Measurements from ENCODE around the gene ROR1. TPM values are rescaled to one million over a fixed set of nuclear protein-coding genes. Genes with fewer than 3 reads are reported as not detected.

ROR1 gene
- total RNA-seq, 2 donors from 2014 or later: 0.09 TPM; not detected in 1

DNA sequence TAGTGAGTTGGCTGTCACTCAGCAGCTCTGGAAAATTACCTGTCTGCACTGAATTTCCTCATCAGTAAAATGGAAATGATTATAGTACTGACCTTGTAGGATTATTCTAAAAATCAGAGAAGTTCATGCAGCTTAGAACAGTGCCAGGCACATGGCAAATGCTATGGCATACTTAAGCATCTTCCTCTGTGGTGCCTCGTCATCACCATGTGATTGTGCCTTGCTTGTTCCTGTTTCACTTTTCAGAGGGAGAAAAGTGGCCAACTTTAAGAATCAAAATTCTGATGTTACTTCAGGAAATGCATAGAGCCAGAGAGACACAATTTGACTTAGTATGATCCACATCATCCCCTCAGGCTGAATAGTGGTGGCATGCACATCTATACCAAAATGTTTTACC, 203.6 kb downstream of the ROR1 start:
- no peaks in the 10 kb centered on the region for H3K4me1 Mint-ChIP-seq
- no peak overlapping the region for H3K27ac Mint-ChIP-seq
- no peaks in the 10 kb centered on the region for H3K36me3 Mint-ChIP-seq (ENCODE audit: low read depth)
- no peak overlapping the region for H3K4me3 Mint-ChIP-seq
- peaks cover 17% of the 10 kb centered on the region for H3K27me3 Mint-ChIP-seq
- ATAC-seq (replicated peaks): no peak
- no peaks in the 10 kb centered on the region for H3K9me3 Mint-ChIP-seq

DNA sequence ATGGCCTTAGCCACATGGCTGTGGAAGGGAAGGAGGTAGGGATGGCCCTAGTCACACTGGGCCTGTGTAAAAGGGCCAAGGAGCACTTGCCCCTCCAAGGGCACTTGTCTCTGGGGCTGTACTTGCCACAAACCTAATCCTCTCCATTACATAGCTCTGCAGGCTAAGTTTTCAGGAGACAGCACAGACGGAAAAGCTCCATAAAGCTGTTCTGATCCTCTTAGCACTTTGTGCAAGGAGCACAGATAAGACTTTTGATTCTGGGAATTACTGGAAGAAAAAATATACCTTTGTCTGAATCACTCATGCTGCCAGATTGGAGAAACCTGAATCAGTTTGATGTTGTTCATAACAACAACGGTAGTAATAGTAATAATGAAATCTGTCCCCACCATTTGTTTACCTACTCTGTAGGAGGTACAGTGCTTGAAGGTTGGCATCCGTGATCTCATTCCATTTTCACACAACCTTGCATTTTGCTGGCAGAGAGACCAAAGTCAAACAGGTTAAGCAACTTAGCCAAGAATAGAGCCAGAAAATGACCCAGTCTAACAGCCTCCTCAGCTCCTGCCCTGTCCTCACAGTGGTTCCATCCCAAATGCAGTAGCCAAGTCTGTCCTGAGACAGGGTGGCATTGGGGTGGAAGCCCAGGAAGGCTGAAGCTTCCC, 207.1 kb downstream of the ROR1 start:
- no peak for ATAC-seq (replicated peaks)
- Mint-ChIP-seq H3K9me3 (no peaks in the 10 kb centered on the region), H3K36me3 (ENCODE audit: low read depth) (no peaks in the 10 kb centered on the region), H3K4me1 (no peaks in the 10 kb centered on the region), H3K27me3 (peaks cover 11% of the 10 kb centered on the region), H3K4me3 (no peak overlapping the region), H3K27ac (no peak overlapping the region)

DNA sequence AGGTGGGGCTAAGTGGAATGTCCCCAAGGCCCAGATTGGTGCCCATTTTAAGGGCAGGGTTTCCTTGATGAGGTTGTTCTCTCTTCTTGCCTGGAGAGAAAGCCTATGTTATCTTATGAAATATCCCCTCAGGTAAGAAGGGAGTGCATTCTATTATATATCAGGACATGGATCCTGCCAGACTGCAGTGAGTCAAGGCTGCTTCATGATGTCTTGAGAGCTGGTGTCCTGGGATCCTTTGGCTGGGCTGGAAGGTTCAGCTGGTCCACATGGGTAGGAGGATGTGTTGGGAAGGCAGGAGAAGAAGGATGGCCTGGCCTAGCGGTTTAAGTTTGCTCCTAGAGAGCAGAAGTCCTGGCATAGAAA, 207.6 kb downstream of the ROR1 start:
- H3K27ac Mint-ChIP-seq: no peak overlapping the region
- peaks cover 12% of the 10 kb centered on the region for H3K27me3 Mint-ChIP-seq
- H3K36me3 Mint-ChIP-seq (ENCODE audit: low read depth): no peaks in the 10 kb centered on the region
- no peak for ATAC-seq (replicated peaks)
- H3K4me1 Mint-ChIP-seq: no peaks in the 10 kb centered on the region
- H3K4me3 Mint-ChIP-seq: no peak overlapping the region
- H3K9me3 Mint-ChIP-seq: no peaks in the 10 kb centered on the region

DNA sequence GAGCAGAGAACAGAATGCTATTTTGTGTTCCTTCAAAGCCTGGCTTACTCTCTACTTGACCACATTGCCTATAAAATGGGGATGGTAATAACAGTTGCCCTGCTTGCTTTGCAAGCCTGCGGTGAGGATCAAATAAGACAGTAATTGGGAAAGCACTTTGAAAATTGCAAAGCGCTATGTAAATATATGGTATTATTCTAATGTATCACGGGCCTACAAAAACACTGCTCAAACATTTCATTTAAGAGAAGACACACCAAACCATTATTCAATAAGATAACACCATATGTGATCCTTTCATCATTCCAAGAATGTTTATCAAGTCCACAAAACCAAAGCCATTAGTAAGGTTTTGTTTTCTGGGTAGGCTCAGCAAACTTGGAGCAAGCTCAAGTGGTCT, 208.4 kb downstream of the ROR1 start:
- peaks cover 8% of the 10 kb centered on the region for H3K27me3 Mint-ChIP-seq
- no peaks in the 10 kb centered on the region for H3K36me3 Mint-ChIP-seq (ENCODE audit: low read depth)
- no peaks in the 10 kb centered on the region for H3K4me1 Mint-ChIP-seq
- no peaks in the 10 kb centered on the region for H3K9me3 Mint-ChIP-seq
- no peak overlapping the region for H3K27ac Mint-ChIP-seq
- H3K4me3 Mint-ChIP-seq: no peak overlapping the region
- no peak for ATAC-seq (replicated peaks)

DNA sequence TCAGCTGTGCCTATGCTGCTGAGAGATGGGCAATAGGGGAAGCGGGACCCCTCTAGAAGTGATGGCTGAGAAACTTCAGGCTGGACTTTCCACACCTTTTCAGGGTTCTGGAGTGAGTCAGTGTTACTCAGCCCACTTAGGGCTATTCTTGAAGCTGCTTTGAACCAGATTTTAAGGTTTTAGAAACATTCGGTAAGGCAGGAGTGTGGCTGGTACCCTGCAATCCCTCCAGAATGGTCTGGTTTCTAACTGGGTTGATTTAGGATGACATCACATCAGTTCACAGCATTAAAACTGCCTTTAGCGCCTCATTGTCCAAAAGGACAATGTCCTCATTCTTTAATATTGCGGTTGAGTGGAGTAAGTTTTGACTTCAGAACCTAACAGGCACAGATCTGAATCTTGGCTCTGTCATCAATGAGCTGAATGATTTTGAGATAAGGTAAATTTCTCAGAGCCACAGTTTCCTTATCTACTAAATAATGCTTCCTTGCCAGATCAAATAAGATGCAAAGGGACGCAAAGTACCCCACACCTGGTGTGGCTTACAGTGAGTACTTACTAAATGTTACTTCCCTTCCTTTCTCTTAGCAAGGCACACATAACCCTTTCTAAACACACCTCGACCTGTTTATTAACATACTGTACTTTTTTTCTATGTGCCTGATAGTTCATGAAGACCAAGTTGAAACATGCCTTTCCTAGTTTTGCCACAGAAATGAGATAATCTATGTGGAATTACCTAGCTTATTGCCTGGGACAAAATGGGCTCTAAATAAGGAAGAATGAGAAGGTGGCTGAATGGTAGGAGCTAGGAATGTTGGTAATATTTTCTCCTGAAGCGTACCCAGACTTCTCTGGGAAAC, 209.8 kb downstream of the ROR1 start:
- Mint-ChIP-seq H3K4me3 (no peak overlapping the region), H3K27ac (no peak overlapping the region), H3K27me3 (peaks cover 8% of the 10 kb centered on the region), H3K4me1 (no peaks in the 10 kb centered on the region), H3K36me3 (ENCODE audit: low read depth) (no peaks in the 10 kb centered on the region), H3K9me3 (no peaks in the 10 kb centered on the region)
- no peak for ATAC-seq (replicated peaks)

DNA sequence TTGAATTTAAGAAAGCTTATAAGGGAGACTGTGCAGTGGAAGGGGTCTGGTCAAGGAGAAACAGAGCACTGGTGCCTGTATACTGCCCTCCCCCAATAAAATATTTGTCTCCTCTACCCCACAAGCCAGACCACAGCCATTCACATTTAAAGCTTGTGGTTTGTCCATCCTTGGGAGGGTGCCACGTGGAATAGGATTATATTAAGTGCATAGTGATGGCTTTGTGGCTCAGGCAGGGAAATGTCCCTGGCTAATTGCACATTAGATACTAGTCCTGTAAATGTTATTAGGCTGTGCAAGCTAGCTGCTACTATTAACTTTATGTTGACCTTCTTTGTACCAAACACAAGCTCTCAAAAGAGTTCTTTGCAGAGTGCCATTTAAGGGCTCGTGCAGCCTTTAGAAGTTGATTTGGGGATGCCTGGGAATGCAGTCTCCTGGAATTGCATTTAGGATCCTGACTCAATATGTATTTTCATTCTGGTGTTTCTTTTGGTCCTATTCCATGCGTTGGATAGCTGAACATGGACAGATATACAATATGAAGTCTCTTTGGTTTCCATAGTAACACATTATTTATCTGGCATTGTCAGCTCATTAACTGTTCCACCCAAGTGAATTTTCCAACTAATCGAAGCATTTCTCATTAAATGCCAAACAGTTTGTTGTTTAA, 210.6 kb downstream of the ROR1 start:
- H3K36me3 Mint-ChIP-seq (ENCODE audit: low read depth): no peaks in the 10 kb centered on the region

DNA sequence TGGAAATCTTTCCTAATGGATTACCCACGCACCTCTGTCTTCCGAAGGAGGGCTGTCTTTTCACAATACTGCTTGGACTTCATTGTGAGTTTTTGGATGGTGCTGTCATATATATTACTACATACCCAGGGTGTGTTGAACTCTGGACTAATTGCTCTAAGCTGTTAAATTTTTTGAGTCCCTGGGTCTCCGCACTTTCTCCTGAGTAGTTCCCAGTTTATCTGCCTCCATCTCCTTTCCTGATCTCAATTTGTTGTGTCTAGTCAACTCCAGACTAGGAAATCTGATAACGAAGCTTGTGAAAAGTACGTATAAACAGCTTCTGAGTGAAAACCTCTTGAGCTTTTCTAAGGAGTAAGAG, 211.1 kb downstream of the ROR1 start:
- H3K4me1 Mint-ChIP-seq: no peaks in the 10 kb centered on the region
- H3K27me3 Mint-ChIP-seq: peaks cover 14% of the 10 kb centered on the region

More for the DNA sequence above, 210.6 kb downstream of the ROR1 start:
- H3K27me3 Mint-ChIP-seq: peaks cover 9% of the 10 kb centered on the region
- no peaks in the 10 kb centered on the region for H3K9me3 Mint-ChIP-seq
- ATAC-seq (replicated peaks): no peak
- H3K27ac Mint-ChIP-seq: no peak overlapping the region
- H3K4me3 Mint-ChIP-seq: no peak overlapping the region
- H3K4me1 Mint-ChIP-seq: no peaks in the 10 kb centered on the region

DNA sequence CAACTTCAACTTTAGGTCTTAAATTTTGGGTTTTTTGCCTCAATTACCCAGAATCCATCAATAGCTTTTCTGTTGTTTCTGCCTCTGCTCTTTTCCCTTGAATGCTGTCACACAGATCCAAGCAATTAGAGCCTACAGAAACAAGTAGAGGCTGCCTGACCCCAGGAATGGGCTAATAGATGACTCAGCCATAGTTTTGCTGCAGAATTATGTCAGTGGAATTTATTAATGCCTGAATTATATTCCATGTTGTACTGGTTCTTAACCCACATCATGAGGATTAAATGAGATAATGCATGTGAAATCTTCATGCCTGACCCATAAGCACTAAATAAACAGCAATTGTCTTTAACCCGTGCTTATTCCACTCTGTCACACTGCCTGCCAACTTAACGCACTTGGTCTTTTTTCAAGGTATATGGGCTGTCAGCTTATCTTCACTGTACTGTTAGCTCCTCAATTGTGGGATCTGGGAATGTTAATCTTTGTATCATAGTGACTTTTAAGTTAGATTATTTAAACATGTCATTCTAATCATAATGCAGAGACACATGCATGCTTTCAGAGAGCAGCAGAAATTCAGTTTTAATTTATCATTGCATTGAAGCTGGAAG, 213.3 kb downstream of the ROR1 start:
- Mint-ChIP-seq H3K27ac (no peak overlapping the region), H3K27me3 (peaks cover 10% of the 10 kb centered on the region), H3K36me3 (ENCODE audit: low read depth) (no peaks in the 10 kb centered on the region), H3K4me1 (no peaks in the 10 kb centered on the region), H3K9me3 (no peaks in the 10 kb centered on the region), H3K4me3 (no peak overlapping the region)
- ATAC-seq (replicated peaks): no peak

More for the DNA sequence above, 211.1 kb downstream of the ROR1 start:
- Mint-ChIP-seq H3K36me3 (ENCODE audit: low read depth) (no peaks in the 10 kb centered on the region), H3K9me3 (no peaks in the 10 kb centered on the region), H3K4me3 (no peak overlapping the region), H3K27ac (no peak overlapping the region)
- no peak for ATAC-seq (replicated peaks)

DNA sequence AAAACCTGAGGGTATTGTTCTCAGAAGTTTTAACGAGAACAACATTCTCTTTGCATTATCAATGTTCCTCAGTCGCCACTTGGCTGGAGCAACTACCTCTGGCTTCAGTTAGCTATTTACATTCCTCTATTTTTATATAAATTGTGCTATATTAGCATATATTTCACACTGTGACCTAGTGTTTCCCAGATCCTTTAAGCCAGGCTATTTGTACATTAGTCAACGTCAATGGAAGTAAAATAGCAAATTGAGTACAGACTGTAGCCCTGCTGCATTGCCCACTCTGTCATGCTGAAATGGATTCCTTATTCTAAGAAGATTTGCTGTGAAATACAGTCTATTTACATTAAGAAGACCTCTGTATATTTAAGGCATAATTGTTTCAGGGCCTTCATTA, 213.8 kb downstream of the ROR1 start:
- H3K4me1 Mint-ChIP-seq: no peaks in the 10 kb centered on the region
- no peaks in the 10 kb centered on the region for H3K36me3 Mint-ChIP-seq (ENCODE audit: low read depth)
- H3K4me3 Mint-ChIP-seq: no peak overlapping the region
- peaks cover 10% of the 10 kb centered on the region for H3K27me3 Mint-ChIP-seq
- ATAC-seq (replicated peaks): no peak
- H3K9me3 Mint-ChIP-seq: no peaks in the 10 kb centered on the region
- H3K27ac Mint-ChIP-seq: no peak overlapping the region

DNA sequence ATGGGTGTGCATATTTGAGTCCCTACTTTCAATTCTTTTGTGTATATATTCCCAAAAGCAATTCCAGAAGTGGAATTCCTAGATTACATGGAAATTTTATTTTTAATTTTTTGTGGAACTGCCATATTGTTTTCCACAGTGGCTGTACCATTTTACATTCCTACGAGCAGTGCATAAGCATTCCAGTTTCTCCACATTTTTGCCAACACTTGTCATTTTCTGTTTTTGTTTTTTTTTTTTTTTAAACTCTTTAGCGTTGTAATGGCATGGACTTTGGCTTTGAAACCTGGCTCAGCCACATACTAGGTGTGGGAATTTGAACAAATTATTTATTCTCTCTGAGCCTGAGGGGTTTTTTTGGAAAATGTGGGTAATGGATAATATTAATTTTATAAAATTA, 215.1 kb downstream of the ROR1 start:
- no peaks in the 10 kb centered on the region for H3K9me3 Mint-ChIP-seq
- H3K27ac Mint-ChIP-seq: no peak overlapping the region
- H3K4me1 Mint-ChIP-seq: no peaks in the 10 kb centered on the region

DNA sequence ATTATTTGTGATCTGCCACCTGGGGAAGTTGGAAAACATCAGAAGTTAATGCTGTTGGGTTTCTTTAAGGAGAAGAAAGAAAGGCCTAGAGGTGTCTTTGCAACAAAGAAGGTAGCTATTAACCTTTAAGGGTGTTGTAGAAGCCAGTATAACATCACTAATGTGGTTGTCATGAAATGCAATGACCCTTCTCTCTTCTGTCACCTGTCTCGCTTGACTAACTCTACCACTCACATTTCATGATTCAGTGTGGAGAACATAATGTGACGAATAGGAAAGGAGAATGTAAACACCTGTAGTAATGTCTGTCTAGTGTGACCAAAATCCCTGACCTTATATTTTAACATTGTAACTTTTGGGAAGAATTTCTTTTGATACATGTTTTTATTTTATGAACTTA, 217.9 kb downstream of the ROR1 start:
- Mint-ChIP-seq H3K4me3 (no peak overlapping the region), H3K4me1 (no peaks in the 10 kb centered on the region), H3K27ac (no peak overlapping the region), H3K9me3 (no peaks in the 10 kb centered on the region), H3K27me3 (peaks cover 9% of the 10 kb centered on the region), H3K36me3 (ENCODE audit: low read depth) (no peaks in the 10 kb centered on the region)
- ATAC-seq (replicated peaks): no peak

More for the DNA sequence above, 215.1 kb downstream of the ROR1 start:
- ATAC-seq (replicated peaks): no peak
- Mint-ChIP-seq H3K4me3 (no peak overlapping the region), H3K27me3 (peaks cover 10% of the 10 kb centered on the region), H3K36me3 (ENCODE audit: low read depth) (no peaks in the 10 kb centered on the region)

DNA sequence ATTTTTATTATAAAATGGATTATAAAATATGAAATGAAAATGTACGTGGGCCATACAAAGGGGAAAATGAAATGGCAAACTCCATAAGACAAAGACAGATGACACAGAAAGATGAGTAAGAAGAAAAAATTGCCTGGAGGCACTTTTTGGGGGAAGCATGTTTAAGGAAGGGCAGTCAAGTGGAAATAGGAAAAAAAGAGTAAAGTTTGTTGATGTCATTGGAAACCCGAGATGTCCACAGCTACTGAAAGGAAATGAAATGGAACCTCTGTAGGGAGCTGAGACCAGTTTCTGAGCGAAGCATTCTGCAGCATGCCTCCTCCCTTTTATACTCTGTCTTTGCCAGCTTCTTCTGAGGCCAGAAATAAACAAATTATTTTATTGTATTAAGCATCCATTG, 226.2 kb downstream of the ROR1 start:
- ATAC-seq (replicated peaks): no peak
- Mint-ChIP-seq H3K4me3 (no peak overlapping the region), H3K27ac (no peak overlapping the region), H3K4me1 (no peaks in the 10 kb centered on the region), H3K27me3 (peaks cover 14% of the 10 kb centered on the region), H3K9me3 (no peaks in the 10 kb centered on the region), H3K36me3 (ENCODE audit: low read depth) (no peaks in the 10 kb centered on the region)

DNA sequence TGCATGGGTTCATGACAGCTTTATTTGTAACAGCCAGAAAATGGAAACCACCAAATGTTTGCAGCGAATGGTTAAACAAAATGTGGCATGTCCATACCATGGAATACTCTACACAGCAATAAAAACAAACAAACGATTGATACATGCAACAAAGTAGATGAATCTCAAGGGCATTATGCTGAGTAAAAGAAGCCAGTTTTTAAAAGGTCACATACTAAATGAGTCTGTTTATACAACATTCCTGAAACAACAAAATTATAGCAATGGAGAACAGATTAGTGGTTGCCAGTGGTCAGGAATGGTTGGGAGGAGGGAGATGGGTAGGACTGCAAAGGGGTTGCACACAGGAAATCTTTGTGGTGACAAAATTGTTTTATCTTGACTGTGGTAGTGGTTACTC, 227.2 kb downstream of the ROR1 start:
- H3K27ac Mint-ChIP-seq: no peak overlapping the region
- H3K36me3 Mint-ChIP-seq (ENCODE audit: low read depth): no peaks in the 10 kb centered on the region
- H3K9me3 Mint-ChIP-seq: no peaks in the 10 kb centered on the region

DNA sequence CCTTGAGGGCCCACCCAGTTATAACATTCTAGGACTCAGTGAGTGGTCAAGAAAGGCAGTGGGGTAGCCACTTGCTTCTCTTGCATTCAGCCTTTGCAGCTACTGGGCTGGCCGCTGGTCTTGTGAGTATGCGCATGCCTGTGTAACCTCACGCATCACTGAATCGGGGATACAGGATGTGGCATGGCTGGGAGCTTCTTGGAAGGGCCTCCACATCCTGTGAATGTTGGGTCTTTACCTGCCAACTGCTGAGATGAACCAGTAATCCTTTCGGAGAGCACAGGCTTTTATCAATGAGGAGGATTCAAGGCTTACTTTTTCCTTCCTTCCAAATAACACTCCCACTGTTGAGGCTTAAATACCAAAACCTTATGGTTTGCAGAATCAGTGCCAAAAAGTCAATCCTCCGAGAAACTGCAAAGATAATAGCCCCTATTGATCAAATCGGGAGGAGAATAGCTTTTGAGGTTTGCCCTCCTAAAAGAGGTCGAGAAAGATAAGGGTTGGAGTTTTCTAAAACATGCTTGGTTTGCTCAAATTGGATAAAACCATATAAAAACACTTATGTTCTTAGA, 230.7 kb downstream of the ROR1 start:
- Mint-ChIP-seq H3K27ac (no peak overlapping the region), H3K4me3 (no peak overlapping the region), H3K4me1 (no peaks in the 10 kb centered on the region), H3K36me3 (ENCODE audit: low read depth) (no peaks in the 10 kb centered on the region), H3K9me3 (no peaks in the 10 kb centered on the region), H3K27me3 (peaks cover 12% of the 10 kb centered on the region)
- ATAC-seq (replicated peaks): no peak

More for the DNA sequence above, 227.2 kb downstream of the ROR1 start:
- no peak for ATAC-seq (replicated peaks)
- H3K4me1 Mint-ChIP-seq: no peaks in the 10 kb centered on the region
- peaks cover 11% of the 10 kb centered on the region for H3K27me3 Mint-ChIP-seq
- no peak overlapping the region for H3K4me3 Mint-ChIP-seq
